Stimulated activated naive CD4-positive, alpha-beta T cell (primary cell): ENCODE data around the gene OSBPL1A.

Experiments used
- DNase-seq, 6 experiments: peaks; one replicate each; lab custom pipeline; 2025; lab: John Stamatoyannopoulos, UW

The OSBPL1A gene

DNA sequence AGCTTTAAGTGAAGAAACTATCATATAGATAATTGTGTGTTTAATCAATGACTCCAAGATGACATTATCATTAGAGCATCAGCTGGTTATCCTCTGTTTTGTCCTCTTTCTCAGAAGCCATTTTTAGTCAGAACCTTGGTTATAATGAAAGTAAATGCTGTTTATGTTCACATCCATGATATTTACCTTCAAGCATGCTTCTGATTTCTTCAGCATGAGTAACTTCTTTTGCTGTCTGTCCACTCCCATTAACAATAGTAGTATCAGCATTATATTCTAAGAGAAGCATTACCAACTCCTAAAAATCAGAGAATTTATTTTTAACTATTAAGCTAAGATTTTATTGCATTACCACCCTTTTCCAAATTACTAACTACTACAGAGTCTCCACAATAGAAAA is 56.3 kb downstream of the OSBPL1A start:
- no peak for DNase-seq

DNA sequence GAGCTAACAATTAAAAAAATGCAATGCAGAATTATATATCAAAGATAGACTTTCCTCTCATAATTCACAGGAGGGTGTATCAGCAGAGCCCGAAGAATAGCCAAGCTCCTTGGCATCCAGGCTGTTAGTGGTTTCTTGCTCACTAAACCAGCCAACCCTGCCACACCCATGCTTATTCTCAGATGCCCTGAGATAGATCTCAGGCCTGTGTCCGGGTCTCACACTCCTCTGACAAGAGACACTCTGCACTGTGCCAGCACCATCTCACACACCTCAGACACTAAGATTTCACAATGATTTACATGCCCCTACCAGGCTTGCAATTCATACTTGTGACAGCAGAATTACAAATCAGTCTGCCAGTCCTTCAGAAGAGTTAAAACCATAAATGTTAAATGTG is 64.5 kb downstream of the OSBPL1A start:
- no peak for DNase-seq

GRCh38 chr18:24326211-24326610 is 71.4 kb downstream of the OSBPL1A start:
- no peak for DNase-seq

DNA sequence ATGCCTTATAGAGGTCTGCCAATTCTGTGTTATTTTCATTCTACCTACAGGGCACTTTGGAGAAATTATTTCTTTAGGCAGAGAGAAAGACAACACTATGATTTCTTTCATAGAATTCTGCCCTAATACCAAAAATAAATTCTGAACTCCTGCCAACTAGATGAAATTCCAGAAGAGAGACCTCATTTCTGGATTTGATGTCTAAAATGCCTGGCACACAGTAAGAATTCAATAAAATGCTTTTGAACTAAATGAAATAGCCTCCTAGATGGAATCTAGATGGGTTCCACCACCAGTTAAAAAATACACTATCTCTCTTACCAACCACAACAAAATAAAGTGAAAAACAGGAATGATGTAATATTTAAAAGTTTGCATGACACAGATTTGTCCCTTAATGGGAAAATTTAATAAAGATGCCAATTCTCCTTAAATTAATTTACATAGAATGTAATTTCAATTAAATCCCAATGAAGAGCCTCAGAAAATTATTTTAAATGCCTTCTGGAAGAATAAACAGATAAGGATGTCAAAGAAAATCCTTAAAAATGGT is 75.0 kb downstream of the OSBPL1A start:
- no peak for DNase-seq

DNA sequence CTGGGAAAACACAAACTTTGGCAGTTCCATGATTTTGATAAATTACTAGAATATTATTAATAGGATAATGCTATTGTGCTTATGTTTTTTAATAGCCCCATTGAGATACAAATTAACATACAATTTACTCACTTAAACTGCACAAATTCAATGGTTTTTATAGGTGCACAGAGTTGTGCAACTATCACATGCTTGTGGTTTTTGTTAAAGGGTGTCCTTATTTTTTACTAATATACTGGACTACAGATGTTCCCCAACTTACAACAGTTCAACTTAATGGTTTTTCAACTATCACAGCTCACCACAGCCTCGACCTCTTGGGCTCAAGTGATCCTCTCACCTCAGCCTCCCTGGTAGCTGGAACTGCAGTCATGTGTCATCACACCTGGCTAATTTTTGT is 76.6 kb downstream of the OSBPL1A start:
- no peak for DNase-seq

DNA sequence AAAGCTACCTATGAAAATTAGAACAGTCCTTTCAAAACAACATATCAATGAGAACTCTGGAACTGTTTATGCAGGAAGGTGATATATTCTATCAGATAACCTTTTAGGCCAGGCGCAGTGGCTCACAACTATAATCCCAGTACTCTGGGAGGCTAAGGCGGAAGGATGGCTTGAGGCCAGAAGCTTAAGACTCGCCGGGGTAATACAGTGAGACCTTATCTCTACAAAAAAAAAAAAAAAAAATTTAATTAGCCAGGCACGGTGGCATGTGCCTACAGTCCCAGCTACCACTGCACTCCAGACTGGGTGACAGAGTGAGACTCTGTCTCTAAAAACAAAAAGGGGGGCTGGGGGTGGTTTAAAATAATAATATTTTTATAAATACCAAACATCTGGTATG is 77.9 kb downstream of the OSBPL1A start:
- DNase-seq = no peak

DNA sequence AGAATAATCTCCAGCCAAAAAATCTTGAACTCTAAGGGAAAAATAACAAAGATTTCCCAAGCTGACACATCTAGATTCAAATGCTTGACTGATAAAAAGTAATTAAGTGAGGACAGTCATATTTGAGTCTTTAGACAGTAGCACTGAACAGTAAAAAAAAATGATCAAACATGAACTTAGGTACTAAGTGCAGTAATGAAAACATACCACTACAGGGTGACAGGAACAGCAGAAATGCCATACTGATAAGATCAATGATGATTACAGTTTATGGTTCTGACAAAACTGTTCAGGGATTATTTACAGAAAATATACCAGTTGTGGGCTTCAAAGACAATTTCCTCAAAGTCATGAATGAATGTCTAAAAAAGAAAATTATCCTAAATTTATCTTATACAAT is 80.3 kb downstream of the OSBPL1A start:
- DNase-seq = no peak

DNA sequence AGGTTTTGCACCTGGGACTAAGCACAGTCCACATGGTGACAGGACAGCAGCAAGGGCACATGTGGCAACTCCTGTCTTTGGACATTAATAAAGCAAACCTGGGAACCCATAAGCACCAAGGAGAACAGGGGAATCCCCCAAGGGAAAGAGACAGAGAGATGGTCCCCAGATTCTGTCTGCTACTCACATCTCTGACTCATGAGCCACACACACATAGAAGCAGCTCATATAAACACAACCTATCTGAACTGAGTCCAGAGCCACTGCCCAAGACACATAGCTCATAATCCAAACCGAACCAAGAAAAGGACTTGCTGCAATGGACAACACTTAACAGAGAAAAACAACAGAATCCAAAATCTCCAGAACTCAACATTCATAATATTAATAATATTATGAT is 82.5 kb downstream of the OSBPL1A start:
- no peak for DNase-seq

GRCh38 chr18:24306201-24306600 is 91.4 kb downstream of the OSBPL1A start:
- DNase-seq = no peak

DNA sequence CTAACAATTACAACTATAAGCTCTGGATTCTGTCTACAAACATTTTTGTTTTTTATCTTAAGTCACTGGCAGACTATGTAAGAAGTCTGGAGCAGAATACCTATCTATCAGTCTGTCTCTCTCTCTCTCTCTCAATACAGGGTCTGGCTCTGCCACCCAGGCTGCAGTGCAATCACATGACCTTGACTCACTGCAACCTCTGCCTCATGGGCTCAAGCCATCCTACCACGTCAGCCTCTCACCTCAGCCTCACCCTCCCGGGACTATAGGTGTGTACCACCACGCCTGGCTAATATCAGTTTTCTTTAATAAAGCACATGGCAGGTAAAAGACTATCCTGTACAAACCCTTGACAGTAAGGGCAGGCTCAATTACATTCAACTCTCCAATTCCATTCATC is 96.9 kb downstream of the OSBPL1A start:
- DNase-seq = no peak

DNA sequence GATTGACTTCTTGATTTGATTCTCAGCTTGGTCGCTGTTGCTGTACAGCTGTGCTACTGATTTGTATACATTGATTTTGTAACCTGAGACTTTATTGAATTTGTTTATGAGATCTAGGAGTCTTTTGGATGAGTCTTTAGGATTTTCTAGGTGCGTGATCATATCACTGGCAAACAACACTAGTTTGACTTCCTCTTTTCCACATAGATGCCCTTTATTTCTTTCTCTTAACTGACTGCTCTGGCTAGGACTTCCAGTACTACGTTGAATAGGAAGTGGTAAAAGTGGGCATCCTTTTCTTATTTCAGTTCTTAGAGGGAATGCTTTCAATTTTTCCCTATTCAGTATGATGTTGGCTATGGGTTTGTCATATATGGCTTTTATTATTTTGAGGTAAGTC is 101.3 kb downstream of the OSBPL1A start:
- no peak for DNase-seq

GRCh38 chr18:24293254-24293653 is 104.4 kb downstream of the OSBPL1A start:
- no peak for DNase-seq

DNA sequence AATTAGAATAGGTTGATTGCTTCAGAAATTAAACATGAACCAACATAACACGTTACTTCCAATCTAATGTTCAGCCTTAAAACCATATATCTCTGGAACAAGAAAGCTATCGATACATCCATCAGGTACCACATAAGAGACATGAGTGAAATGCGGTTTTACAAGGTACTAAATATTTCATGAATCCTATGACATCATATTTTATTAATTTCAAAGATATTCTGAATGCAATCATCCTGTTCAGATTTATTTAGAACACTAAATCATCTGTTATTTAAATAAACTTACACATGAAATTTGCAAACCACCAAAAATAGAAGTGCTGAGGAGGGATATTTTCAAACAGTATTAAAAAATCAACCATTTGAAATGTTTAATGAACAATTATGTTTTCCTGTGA is 119.0 kb downstream of the OSBPL1A start:
- no peak for DNase-seq

DNA sequence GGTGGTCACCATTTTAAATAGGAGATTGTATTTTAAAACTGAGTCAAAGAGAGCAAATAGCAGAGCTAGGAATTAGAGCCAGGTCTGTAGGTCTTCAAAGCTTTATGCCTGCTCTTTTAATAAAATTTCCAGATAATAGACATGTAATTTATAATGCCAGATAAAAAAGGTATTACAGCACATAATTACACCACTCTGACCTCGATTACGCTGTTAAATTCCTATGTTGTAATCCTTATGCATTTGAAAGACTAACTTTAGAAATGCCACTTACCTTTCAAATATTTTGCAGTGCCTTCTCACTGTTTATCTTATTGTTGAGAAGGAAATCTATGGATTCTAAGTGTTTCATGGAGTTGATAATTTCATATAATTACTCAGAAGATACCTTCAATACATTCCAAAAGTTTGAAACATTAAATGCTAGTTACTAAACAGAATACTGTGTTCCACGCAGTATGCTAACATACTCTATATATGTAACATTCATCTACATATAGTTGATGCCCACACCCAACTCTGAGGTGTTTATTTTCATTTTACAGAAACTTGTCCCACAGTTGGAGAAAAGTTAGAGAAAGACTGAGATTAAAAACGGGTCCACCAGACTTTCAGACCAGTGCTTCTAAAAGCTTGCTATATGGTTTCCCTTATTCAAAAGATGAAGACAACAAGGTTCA is 120.0 kb downstream of the OSBPL1A start:
- DNase-seq = no peak

DNA sequence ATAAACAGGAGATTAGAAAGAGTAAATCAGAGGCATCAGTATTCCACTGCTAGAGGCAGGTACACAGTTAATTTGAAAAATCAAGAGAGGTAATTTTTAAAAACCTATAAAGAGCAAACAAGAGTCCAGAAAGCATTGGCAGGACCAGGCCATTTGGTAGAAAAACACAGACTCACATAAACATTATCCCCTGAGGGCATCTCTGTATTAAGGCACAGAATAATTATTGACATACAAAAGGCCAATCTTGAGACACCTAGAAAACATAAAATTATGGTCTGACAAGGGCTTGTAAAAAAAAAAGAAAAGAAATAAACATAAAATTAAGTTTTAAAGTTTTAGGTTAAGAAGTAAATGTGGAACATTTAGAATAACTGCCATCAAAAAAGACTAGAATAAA is 120.6 kb downstream of the OSBPL1A start:
- DNase-seq = no peak

DNA sequence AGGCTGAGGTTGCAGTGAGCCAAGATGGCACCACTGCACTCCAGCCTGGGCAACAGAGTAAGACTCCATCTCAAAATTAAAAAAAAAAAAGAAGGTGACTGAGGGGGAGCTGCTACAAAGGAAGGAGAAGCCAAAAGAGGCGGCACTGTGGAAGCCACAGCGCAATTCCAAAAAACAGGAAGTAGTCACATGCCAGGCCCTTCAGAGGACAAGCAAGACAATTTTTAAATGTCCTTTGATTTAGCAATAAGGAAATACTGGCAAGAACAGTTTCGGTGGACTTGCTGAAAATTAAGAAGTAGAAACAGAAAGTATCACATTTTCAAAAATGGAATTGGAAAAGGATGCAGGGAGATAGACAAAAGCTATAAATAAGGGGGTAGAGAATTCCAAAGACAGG is 122.8 kb downstream of the OSBPL1A start:
- no peak for DNase-seq

DNA sequence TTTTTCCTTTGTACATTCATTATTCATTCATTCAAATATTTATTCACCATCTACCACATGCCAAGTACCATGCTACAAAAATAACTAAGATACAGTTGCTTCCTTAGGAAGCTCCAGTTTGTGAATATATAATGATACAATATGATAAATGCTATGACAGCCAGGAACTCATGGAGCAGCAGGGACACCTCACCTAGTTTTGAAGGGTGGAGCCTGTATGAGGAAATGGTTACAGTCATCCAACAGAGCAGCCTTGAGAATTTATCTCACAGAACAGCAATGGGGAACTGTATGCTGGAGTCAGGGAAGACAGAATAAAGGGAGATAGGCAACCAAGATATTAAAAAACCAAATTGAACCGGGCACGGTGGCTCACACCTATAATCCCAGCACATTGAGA is 124.0 kb downstream of the OSBPL1A start:
- DNase-seq = no peak

DNA sequence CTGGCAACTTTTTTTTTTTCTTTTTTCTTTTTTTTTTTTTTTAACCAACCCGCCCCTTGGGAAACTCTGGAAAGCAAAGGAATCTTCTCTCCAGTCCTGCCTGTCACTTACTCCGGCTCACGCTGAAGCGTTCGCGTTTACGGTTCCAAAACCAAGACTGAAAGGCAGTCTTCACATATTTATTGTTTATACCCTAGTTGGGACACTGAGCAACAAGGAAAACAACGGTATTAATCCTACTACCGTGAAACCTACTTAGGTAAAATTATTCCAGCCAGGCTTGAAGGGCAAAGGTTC is 125.4 kb downstream of the OSBPL1A start:
- DNase-seq = no peak

DNA sequence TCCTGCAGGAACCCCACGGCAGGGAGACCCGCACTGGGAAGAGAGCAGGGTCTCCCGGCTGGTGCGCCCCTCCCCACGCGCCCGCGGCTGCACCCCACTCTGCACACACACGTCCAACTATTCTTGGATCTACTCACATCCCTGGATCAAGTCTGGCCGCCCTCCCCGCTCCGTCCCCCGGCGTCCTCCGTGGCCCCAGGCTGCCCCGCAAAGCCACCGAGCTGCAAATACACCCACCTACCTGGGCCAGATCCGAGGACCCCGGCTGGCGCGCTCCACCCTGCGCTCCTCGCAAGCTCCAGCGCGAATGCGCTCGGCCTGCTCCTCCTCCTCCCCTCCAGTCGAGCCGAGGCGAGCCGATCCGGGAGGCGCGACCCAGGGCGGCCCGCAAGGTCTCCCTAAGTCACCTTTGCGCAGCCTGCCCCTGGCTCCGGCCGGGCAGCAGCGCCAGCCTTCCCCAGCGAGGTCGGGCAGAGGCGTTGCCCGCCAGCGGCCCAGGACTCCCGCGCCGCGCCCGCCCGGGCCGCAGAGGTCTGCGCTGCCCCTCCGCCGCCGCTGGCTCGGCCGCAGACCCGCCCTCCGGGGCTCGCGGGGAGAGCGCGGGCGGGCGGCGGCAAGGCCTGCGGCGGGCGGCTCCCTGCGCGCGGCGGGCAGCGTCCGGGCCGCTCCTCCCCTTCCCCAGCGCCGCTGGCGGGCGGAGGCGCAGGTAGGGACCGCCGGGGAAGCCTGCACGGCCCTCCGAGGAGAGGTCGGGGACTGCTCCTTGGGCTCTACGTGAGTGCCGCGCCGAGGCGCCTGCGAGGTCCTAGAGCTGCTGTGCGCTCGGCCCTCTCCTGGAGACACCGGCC is 126.0 kb downstream of the OSBPL1A start:
- no peak for DNase-seq

DNA sequence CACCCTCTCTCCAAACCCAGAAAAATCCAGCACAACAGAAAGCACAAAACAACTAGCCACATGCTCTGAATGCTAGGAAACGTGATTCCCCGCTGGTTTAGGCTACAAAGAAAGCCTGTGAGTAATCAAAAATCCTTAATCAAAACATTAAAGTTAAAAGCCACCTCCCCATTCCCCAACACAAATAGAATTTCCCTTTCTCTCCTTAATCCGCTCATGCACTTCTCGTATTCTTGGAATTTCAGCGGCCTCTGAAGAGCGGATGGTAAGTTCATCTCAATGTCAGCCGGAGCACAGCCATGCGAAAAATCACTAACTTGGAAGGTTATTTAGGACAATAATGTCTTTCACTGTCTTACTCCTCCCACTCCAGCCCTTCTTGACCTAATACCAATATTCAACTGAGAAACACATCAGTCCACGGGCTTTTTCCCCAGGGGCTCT is 126.7 kb downstream of the OSBPL1A start:
- no peak for DNase-seq

DNA sequence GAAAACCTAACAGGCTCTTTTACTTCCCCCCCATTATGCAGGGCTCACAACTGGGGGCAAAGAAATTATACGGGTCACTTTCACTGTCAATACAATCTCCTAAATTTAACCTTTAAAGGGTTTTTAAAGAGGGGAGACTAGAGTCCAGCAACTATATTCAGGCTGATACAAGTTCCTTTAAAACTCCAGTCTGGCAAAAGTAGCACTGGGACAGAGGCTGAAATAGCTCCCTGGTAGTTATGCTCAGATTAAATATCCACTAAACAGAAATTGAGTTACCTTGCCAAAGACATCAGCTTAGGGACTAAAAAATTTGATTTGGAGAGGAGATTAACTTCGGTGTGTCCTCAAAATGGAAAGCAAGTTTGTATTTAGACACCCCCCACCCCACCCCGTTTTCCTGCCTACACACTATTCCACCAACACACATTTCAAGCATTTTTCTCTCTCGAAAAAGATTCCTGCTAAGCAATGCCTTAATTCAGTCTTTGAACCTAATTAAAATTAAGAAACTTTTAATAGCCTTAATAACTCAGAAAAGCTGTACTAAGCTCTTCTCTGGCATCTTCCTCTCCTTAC is 127.2 kb downstream of the OSBPL1A start:
- no peak for DNase-seq

- DNase-seq = no peak
Measured at GRCh38 chr18:24268784-24269550, 128.7 kb downstream of the OSBPL1A start.
